GM13977 (cell line): ENCODE results near the gene NRIP1.
"Not testable (repeated sequence)": the region's sequence is repeated elsewhere in the genome, so short reads cannot be mapped to it uniquely, and the experiment has no call there.

Experiments
- DNase-seq: peaks from one replicate; pipeline ENCODE4 v3.0.0; 2012; ENCODE audit warnings: low spot score
- in situ Hi-C: fragments of 300-500 bp; cut with MboI; formaldehyde crosslinking; loops from one replicate; pipeline ENCODE4 v1.12.0; 2022; ENCODE audit warnings: low sequenced_read_pairs, low pct_unique_long_range_greater_than_20kb, mixed read lengths, inconsistent platforms; ENCODE audit not compliant: unreplicated experiment
- TF ChIP-seq, protein P1 (sequence below): IDR thresholded peaks from 2 replicates; pipeline ENCODE4 v1.5.1; 2012; ENCODE audit warnings: mild to moderate bottlenecking, control low read depth; ENCODE audit not compliant: insufficient read depth; ENCODE audit errors: extremely low read depth, missing control alignments

NRIP1 gene

DNA sequence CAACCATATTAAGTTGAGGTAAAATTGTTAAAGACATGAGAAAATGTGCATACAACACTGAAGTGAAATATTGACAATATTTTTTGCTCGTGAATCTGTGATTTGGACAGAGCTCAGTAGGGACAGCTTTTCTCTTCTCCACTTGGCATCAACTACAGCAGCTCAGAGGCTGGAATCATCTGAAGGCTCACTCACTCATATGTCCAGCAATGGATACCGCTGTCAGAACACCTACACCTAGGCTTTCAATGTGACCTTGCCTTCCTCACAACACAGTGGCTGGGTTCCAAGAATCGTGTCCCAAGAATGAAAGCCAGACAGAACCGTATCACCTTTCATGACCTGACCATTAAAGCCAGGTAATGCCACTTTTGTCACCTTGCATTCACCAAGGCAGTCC is 115.2 kb downstream of the NRIP1 start:
- no peak for DNase-seq
- in situ Hi-C loops, result no loop called here
- TF ChIP-seq, protein P1, sequence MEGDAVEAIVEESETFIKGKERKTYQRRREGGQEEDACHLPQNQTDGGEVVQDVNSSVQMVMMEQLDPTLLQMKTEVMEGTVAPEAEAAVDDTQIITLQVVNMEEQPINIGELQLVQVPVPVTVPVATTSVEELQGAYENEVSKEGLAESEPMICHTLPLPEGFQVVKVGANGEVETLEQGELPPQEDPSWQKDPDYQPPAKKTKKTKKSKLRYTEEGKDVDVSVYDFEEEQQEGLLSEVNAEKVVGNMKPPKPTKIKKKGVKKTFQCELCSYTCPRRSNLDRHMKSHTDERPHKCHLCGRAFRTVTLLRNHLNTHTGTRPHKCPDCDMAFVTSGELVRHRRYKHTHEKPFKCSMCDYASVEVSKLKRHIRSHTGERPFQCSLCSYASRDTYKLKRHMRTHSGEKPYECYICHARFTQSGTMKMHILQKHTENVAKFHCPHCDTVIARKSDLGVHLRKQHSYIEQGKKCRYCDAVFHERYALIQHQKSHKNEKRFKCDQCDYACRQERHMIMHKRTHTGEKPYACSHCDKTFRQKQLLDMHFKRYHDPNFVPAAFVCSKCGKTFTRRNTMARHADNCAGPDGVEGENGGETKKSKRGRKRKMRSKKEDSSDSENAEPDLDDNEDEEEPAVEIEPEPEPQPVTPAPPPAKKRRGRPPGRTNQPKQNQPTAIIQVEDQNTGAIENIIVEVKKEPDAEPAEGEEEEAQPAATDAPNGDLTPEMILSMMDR, result no peak

DNA sequence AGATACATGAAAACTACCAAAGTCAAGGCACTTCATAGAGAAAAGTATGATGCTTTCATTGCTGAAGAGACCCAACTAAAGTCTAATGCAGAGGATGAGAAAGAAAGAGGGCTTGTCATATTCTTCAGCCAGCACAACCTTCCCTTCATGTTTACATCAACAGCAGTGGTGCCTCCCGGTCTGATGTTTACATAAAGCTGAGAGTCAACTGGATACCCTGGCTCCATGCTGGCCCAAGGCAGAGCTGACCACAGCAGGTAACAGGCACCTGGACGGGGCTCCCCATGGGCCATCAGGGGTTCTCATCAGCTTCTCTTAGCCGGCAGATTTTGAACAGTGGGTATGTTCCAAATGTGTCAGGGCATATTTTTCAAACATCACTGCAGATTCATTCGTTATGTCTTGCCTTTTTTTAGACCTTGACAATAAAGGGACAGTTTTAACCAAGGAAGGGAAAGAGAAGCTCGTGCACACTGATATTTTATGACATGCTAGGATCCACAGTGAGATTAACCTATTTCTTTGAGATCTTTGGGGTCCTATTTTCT is 117.1 kb downstream of the NRIP1 start:
- TF ChIP-seq, protein P1, result no peak
- in situ Hi-C loops, result no loop called here
- no peak for DNase-seq

DNA sequence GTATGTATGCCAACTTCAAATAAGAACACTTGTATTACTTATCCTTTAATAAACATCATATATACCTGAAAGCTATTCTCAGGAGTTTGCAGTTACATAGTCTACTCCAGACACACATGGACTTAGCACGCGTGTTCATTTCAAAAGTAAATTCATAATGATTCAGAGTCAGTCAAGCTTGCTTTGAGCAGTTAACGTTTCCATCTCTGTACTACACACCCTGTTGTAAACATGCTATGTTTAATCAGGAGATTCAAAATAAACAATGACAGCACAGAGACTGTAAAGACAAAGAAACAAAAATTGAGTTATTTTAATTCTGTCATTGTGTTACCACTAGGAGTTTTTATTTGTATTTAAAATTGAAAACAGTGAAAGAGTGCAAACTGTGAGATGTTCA is 119.6 kb downstream of the NRIP1 start:
- in situ Hi-C loops, result no loop called here

DNA sequence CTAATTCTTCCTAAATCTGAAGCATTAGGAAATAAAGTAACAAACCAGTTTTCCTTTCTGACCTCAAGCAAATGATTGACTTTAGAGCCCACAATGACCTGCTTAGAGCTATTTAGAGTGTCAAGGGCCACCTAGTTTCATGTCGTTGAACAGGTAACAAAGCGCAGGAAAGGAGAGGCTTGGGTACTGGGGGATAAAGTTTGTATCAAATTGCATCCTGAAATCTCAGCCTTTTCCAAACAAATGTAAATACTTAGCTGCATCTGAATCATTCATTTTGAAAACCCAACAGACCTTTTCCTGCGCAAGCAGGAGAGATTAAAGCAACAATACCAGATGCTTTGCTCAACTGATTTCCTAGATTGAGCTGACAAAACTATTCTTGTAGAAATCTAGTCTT is 121.2 kb downstream of the NRIP1 start:
- in situ Hi-C loops, result no loop called here
- TF ChIP-seq, protein P1, result no peak
- DNase-seq, result no peak

More for the DNA sequence above, 119.6 kb downstream of the NRIP1 start:
- DNase-seq, result no peak
- TF ChIP-seq, protein P1, result no peak

DNA sequence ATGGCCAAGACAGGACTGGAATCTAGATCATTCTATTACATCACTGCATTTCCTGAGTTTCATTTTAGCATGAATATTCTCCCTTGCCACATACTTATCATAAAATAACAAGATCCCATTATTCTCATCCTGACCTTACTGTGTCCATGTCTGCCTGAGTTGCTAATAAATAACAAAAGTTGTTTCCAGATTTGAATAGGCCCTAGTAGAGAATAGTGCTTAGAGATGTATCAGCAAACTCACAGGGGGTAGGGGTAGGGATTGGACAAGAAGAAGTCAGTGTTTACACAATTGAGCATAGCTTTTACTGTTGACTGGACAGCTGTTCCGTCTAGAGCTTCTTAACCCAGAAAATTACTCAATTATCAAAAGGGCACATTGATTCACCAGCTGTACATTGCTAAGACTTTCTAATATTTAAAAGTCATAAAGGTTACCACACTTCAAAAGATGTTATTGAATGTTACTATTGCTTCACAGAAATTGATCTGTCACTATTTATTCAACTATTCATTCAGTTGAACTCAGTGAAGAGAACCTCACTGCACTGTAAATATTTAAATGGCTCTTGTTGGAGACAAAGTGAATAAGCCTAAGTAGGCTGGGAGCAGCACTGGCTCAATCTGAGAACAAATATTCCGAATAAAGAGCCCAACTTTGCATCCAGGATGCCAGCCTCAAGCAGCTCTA is 121.9 kb downstream of the NRIP1 start:
- TF ChIP-seq, protein P1, result no peak
- DNase-seq, result no peak
- in situ Hi-C loops, result no loop called here

DNA sequence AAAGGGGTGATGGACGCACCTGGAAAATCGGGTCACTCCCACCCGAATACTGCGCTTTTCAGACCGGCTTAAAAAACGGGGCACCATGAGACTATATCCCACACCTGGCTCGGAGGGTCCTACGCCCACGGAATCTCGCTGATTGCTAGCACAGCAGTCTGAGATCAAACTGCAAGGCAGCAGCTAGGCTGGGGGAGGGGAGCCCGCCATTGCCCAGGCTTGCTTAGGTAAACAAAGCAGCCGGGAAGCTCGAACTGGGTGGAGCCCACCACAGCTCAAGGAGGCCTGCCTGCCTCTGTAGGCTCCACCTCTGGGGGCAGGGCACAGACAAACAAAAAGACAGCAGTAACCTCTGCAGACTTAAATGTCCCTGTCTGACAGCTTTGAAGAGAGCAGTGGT is 137.5 kb downstream of the NRIP1 start:
- in situ Hi-C loops, DNase-seq: not testable (repeated sequence)

DNA sequence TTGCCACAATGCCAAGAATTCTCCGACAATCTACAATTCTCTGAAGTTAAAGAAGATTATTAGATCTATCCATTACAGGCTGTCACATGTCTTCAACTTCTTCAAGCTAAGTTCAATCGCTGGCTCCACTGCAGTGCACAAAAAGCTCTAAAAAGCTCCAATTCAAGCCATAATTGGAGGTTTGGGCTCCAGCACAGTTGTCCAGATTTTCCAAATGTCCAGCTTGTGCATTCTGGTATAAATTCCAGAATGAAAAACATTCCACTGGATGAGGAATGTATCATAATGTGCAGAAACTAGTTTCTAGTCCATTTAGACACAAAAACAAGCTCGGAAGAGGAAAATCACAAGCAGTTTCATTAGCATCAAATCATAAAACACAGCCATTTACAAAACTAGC is 138.6 kb downstream of the NRIP1 start:
- DNase-seq, result no peak
- in situ Hi-C loops, result no loop called here
- TF ChIP-seq, protein P1, result no peak
